Measurements from ENCODE around the gene CXCL1. TPM values are rescaled to one million over a fixed set of nuclear protein-coding genes. Genes with fewer than 3 reads are reported as not detected.

CXCL1 gene
- total and polyA plus RNA-seq, 2 of the 13 experiments (the other 11 are each of a cell fraction or from before 2014, with no cell fraction given), result 0.15 TPM; not detected in 1

- H3K36me3 ChIP-seq (replicated peaks in 1 of 2; ENCODE audit: control insufficient read depth in 1 of 2, insufficient read depth in 2 of 2, low read length in 2 of 2), result no peaks in the 10 kb centered on the region
- no peak overlapping the region for H3K4me2 ChIP-seq (ENCODE audit: low read depth, low read length)
- FAIRE-seq (no peak), ATAC-seq (no peak), DNase-seq (ENCODE audit: low spot score) (no peak)
- no peaks in the 10 kb centered on the region for H3K27me3 ChIP-seq (ENCODE audit: control insufficient read depth in 1 of 2, insufficient read depth in 2 of 2, low read length in 2 of 2)
- ChIA-PET POLR2A (no interaction called here), CTCF (ENCODE audit: low intra/inter-chr PET ratio, low total read pairs) (no interaction called here)
- no peak overlapping the region for H3K9ac ChIP-seq (ENCODE audit: insufficient read depth, low read depth, low read length)
- TF ChIP-seq, protein P1, sequence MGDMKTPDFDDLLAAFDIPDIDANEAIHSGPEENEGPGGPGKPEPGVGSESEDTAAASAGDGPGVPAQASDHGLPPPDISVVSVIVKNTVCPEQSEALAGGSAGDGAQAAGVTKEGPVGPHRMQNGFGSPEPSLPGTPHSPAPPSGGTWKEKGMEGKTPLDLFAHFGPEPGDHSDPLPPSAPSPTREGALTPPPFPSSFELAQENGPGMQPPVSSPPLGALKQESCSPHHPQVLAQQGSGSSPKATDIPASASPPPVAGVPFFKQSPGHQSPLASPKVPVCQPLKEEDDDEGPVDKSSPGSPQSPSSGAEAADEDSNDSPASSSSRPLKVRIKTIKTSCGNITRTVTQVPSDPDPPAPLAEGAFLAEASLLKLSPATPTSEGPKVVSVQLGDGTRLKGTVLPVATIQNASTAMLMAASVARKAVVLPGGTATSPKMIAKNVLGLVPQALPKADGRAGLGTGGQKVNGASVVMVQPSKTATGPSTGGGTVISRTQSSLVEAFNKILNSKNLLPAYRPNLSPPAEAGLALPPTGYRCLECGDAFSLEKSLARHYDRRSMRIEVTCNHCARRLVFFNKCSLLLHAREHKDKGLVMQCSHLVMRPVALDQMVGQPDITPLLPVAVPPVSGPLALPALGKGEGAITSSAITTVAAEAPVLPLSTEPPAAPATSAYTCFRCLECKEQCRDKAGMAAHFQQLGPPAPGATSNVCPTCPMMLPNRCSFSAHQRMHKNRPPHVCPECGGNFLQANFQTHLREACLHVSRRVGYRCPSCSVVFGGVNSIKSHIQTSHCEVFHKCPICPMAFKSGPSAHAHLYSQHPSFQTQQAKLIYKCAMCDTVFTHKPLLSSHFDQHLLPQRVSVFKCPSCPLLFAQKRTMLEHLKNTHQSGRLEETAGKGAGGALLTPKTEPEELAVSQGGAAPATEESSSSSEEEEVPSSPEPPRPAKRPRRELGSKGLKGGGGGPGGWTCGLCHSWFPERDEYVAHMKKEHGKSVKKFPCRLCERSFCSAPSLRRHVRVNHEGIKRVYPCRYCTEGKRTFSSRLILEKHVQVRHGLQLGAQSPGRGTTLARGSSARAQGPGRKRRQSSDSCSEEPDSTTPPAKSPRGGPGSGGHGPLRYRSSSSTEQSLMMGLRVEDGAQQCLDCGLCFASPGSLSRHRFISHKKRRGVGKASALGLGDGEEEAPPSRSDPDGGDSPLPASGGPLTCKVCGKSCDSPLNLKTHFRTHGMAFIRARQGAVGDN (CRISPR knock-in tag; IDR thresholded peaks at IDR 0.05), result no peak
- TF ChIP-seq MAFK (conservative IDR thresholded peaks at IDR 0.05 in 1 of 2, IDR thresholded peaks at IDR 0.05 in 1 of 2; ENCODE audit: low read length in 2 of 2) (no peak), ZNF781 (CRISPR knock-in tag; IDR thresholded peaks at IDR 0.05; ENCODE audit: borderline replicate concordance, not compliant biosample characterization) (no peak), LCORL (IDR thresholded peaks at IDR 0.05) (no peak), LCORL (CRISPR knock-in tag; IDR thresholded peaks at IDR 0.05) (no peak)
- TF ChIP-seq, protein P2, sequence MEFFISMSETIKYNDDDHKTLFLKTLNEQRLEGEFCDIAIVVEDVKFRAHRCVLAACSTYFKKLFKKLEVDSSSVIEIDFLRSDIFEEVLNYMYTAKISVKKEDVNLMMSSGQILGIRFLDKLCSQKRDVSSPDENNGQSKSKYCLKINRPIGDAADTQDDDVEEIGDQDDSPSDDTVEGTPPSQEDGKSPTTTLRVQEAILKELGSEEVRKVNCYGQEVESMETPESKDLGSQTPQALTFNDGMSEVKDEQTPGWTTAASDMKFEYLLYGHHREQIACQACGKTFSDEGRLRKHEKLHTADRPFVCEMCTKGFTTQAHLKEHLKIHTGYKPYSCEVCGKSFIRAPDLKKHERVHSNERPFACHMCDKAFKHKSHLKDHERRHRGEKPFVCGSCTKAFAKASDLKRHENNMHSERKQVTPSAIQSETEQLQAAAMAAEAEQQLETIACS (CRISPR knock-in tag; IDR thresholded peaks at IDR 0.05), result no peak
- TF ChIP-seq, protein P3, sequence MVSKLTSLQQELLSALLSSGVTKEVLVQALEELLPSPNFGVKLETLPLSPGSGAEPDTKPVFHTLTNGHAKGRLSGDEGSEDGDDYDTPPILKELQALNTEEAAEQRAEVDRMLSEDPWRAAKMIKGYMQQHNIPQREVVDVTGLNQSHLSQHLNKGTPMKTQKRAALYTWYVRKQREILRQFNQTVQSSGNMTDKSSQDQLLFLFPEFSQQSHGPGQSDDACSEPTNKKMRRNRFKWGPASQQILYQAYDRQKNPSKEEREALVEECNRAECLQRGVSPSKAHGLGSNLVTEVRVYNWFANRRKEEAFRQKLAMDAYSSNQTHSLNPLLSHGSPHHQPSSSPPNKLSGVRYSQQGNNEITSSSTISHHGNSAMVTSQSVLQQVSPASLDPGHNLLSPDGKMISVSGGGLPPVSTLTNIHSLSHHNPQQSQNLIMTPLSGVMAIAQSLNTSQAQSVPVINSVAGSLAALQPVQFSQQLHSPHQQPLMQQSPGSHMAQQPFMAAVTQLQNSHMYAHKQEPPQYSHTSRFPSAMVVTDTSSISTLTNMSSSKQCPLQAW (CRISPR knock-in tag; IDR thresholded peaks at IDR 0.05), result no peak
- no peaks in the 10 kb centered on the region for H3K79me2 ChIP-seq (ENCODE audit: insufficient read depth, low read length)
- no peaks in the 10 kb centered on the region for H3K4me1 ChIP-seq (ENCODE audit: insufficient read depth, low read length)
- H4K20me1 ChIP-seq (ENCODE audit: insufficient read depth, low read length), result no peaks in the 10 kb centered on the region
- no peak overlapping the region for H3K4me3 ChIP-seq (replicated peaks in 1 of 3; ENCODE audit: insufficient read depth in 1 of 3, low read depth in 2 of 3, low read length in 3 of 3)
- intact Hi-C loops (cut with micrococcal nuclease; ENCODE audit: unreplicated experiment), result no loop called here
- H3K27ac ChIP-seq (ENCODE audit: extremely low read length, insufficient read depth, low read length), result no peak overlapping the region
- no peaks in the 10 kb centered on the region for H3K9me3 ChIP-seq (ENCODE audit: low read length)
- BruUV-seq (replicated peaks), result no TSS peak
- WGBS (ENCODE audit: low lambda C conversion rate), result 10% methylated on average over 2 of the region's 2 CpGs
- no peak overlapping the region for H2AFZ ChIP-seq (ENCODE audit: low read length)
- in situ Hi-C loops (cut with HindIII; ENCODE audit: extremely low pct_ligation_motif_present, low pct_unique_long_range_greater_than_20kb), result no loop called here
Measured at GRCh38 chr4:73918058-73918457, 48.9 kb downstream of the CXCL1 start.

All from HepG2 (cell line).